ENCODE data around the gene ZP1. TPM values are rescaled to one million over a fixed set of nuclear protein-coding genes. Genes with fewer than 3 reads are reported as not detected.

The ZP1 gene
- total and polyA plus RNA-seq, 2 of the 8 experiments (the other 6 are each of a cell fraction or from before 2014, with no cell fraction given), result not detected

DNA sequence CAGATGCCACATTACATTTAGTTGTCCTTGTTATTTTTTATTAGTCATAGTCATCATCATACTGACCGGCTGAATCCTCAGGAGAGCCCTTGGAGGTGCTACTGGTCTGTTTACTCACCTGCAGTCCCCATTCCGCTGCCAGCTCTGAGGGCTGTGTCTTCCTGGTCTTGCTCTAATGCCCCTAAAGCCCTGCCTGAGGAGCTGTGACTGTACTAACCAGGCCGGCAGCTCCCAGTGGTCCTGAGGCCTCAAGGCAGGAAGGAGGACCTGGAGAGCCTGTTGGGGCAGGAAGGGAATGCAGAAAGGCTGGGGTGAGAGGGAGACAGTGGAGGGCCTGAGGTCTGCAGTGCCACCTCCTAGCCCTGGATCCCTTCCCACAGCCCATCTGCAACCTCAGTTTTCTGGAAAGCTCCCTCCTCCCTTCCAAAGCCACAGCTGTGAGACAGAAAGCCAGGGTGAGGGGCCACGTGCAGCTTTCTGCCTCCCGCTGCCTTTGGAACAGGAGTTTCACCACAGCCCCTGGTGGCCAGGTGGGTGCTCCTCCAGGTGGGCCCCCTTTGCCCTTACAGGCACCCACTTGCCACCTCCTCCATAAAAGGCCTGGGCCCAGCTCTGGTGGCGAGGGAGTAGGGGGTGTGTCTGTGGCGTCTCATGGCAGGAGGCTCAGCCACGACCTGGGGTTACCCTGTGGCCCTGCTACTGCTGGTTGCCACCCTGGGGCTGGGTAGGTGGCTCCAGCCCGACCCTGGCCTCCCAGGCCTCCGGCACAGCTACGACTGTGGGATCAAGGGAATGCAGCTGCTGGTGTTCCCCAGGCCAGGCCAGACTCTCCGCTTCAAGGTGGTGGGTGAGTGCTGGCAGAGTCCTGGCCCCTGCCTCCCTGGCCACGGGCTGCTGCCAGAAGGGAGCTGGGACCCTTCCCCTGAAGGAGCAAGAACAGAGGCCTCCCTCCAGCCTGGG, at the start of gene ZP1 (continued):
- no peak for TF ChIP-seq SIN3A (conservative IDR thresholded peaks at IDR 0.05 in 1 of 2, IDR thresholded peaks at IDR 0.05 in 1 of 2; ENCODE audit: low read depth in 1 of 2, low read length in 2 of 2)
- no peak for TF ChIP-seq BACH1 (IDR thresholded peaks at IDR 0.05; ENCODE audit: low read length)
- no peak for TF ChIP-seq CTCF (IDR thresholded peaks at IDR 0.05; ENCODE audit: control extremely low read depth in 1 of 3, insufficient read depth in 1 of 3, low read depth in 1 of 3, low read length in 3 of 3)
- TF ChIP-seq, protein P1, sequence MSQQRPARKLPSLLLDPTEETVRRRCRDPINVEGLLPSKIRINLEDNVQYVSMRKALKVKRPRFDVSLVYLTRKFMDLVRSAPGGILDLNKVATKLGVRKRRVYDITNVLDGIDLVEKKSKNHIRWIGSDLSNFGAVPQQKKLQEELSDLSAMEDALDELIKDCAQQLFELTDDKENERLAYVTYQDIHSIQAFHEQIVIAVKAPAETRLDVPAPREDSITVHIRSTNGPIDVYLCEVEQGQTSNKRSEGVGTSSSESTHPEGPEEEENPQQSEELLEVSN (IDR thresholded peaks at IDR 0.05), result no peak
- no peak for TF ChIP-seq TEAD4 (IDR thresholded peaks at IDR 0.05; ENCODE audit: low read depth, low read length)
